Endothelial cell of umbilical vein (primary cell): ENCODE results near the gene DDX24. TPM values are rescaled to one million over a fixed set of nuclear protein-coding genes. Genes with fewer than 3 reads are reported as not detected.

Experiments used
- BruUV-seq: library from RNA; stranded (reverse); fragments of 400-500 nt; replicated peaks from 2 replicates; lab custom pipeline; 2021; lab: Mats Ljungman, UMichigan
- CTCF ChIA-PET: fragments of 300-600, 350-600 bp; sonication (Branson Sonifier 250); formaldehyde crosslinking; loops from one replicate; lab custom pipeline; 2021; ENCODE audit warnings: antibody characterized with exemption, inconsistent platforms; lab: Charles Lee
- POLR2A ChIA-PET: fragments of 300-600, 350-600 bp; sonication (Branson Sonifier 250); formaldehyde crosslinking; loops from one replicate; lab custom pipeline; 2021; ENCODE audit warnings: antibody characterized with exemption, inconsistent platforms; lab: Charles Lee
- DNase-seq: peaks from one replicate; pipeline ENCODE4 v3.0.0-alpha.2; 2011; ENCODE audit warnings: low read depth, low spot score
- FAIRE-seq: peaks from 2 replicates; lab custom pipeline; 2011; peaks lifted over from hg19 to GRCh38; lab: Jason Lieb, UNC
- H2AFZ ChIP-seq: 2 replicates; pipeline ENCODE4 v1.6.0; 2012; ENCODE audit warnings: low read depth, low read length, control low read depth, inconsistent platforms
- H3K27ac ChIP-seq: 2 replicates; pipeline ENCODE4 v1.5.1; 2011; ENCODE audit warnings: low read depth, mild to moderate bottlenecking, control low read depth, low read length, moderate library complexity; ENCODE audit not compliant: insufficient read depth
- H3K27me3 ChIP-seq, 2 experiments: 2 replicates each; pipeline versions ENCODE4 v1.6.0 to v1.6.1; 2011; ENCODE audit warnings: low read length in 2 of 2, mixed read lengths in 1 of 2; ENCODE audit not compliant: control insufficient read depth in 2 of 2, insufficient read depth in 2 of 2
- H3K36me3 ChIP-seq, 2 experiments: 2 replicates in 1 of 2; 3 replicates in 1 of 2; pipeline ENCODE4 v1.5.1; 2011; ENCODE audit warnings: low read length in 2 of 2, mild to moderate bottlenecking in 1 of 2, moderate library complexity in 1 of 2; ENCODE audit not compliant: control insufficient read depth in 2 of 2, insufficient read depth in 2 of 2; ENCODE audit errors: extremely low read depth in 1 of 2
- H3K4me1 ChIP-seq: 3 replicates; pipeline ENCODE4 v1.5.1; 2011; ENCODE audit warnings: mild to moderate bottlenecking, low read length; ENCODE audit not compliant: control insufficient read depth, insufficient read depth; ENCODE audit errors: extremely low read depth
- H3K4me2 ChIP-seq: 2 replicates; pipeline ENCODE4 v1.6.1; 2011; ENCODE audit warnings: low read length, control low read depth, mixed read lengths; ENCODE audit not compliant: insufficient read depth
- H3K4me3 ChIP-seq, 3 experiments: fragments of 200-600 bp in 1 of 3; sonication (generic), shearing (Covaris generic) in 1 of 3; replicated peaks in 1 of 3; 2 replicates each; pipeline ENCODE4 v1.5.1; 2011 to 2016; ENCODE audit warnings: control low read depth in 3 of 3, low read length in 3 of 3, mild to moderate bottlenecking in 2 of 3, inconsistent platforms in 1 of 3, low read depth in 1 of 3, moderate library complexity in 1 of 3; ENCODE audit not compliant: insufficient read depth in 1 of 3
- H3K79me2 ChIP-seq: 2 replicates; pipeline ENCODE4 v1.6.0; 2012; ENCODE audit warnings: low read length, inconsistent platforms; ENCODE audit not compliant: control insufficient read depth, insufficient read depth
- H3K9ac ChIP-seq: replicated peaks from 2 replicates; pipeline ENCODE3; 2011; ENCODE audit warnings: low read length, control low read depth; ENCODE audit not compliant: insufficient read depth; ENCODE audit errors: extremely low read depth
- H3K9me1 ChIP-seq: replicated peaks from 3 replicates; pipeline ENCODE4 v1.6.0; 2011; ENCODE audit warnings: mild to moderate bottlenecking, low read length; ENCODE audit not compliant: control insufficient read depth, insufficient read depth; ENCODE audit errors: extremely low read depth
- H3K9me3 ChIP-seq: replicated peaks from 2 replicates; pipeline ENCODE4 v1.5.1; 2012; ENCODE audit warnings: low read length, inconsistent platforms; ENCODE audit not compliant: control insufficient read depth, insufficient read depth
- H4K20me1 ChIP-seq: replicated peaks from 2 replicates; pipeline ENCODE3; 2011; ENCODE audit warnings: mild to moderate bottlenecking, low read length; ENCODE audit not compliant: control insufficient read depth, insufficient read depth; ENCODE audit errors: extremely low read depth
- CTCF ChIP-seq, 2 donors: IDR thresholded peaks; 1 replicate in 1 of 2; 2 replicates in 1 of 2; pipeline ENCODE4 v1.5.1; 2011; ENCODE audit warnings: low read length in 2 of 2, mild to moderate bottlenecking in 2 of 2, moderate library complexity in 2 of 2, control low read depth in 1 of 2, inconsistent platforms in 1 of 2, low read depth in 1 of 2; ENCODE audit not compliant: insufficient read depth in 1 of 2; ENCODE audit errors: extremely low read depth in 1 of 2
- EZH2 ChIP-seq: IDR thresholded peaks from 2 replicates; pipeline ENCODE4 v1.6.1; 2012; ENCODE audit warnings: borderline replicate concordance, low read depth, mild to moderate bottlenecking, moderate library complexity, low read length, inconsistent platforms; ENCODE audit not compliant: severe bottlenecking
- GATA2 ChIP-seq: IDR thresholded peaks from 2 replicates; pipeline ENCODE4 v1.7.0; 2011; ENCODE audit warnings: low read depth, mild to moderate bottlenecking, moderate library complexity, mixed read lengths, low read length; ENCODE audit not compliant: insufficient read length, insufficient read depth
- JUN ChIP-seq: IDR thresholded peaks from 2 replicates; pipeline ENCODE4 v1.6.1; 2011; ENCODE audit warnings: borderline replicate concordance, low read depth; ENCODE audit not compliant: insufficient read length, insufficient read depth
- MAX ChIP-seq: IDR thresholded peaks from 2 replicates; pipeline ENCODE4 v1.6.1; 2011; ENCODE audit not compliant: insufficient read depth, insufficient read length
- POLR2A ChIP-seq: IDR thresholded peaks from 2 replicates; pipeline ENCODE4 v1.6.1; 2012; ENCODE audit warnings: low read depth, mild to moderate bottlenecking, control low read depth, low read length
- dilution Hi-C: fragments of 300-500 bp; cut with MboI; formaldehyde crosslinking; loops from one replicate; pipeline ENCODE4 v1.15.0; 2019; ENCODE audit warnings: low sequenced_read_pairs; ENCODE audit not compliant: extremely low pct_ligation_motif_present
- intact Hi-C: fragments of 100-400 bp; cut with micrococcal nuclease; formaldehyde crosslinking; loops from one replicate; pipeline ENCODE4 v1.10.0; 2022
- polyA plus RNA-seq, 4 experiments: library from polyadenylated mRNA; depleted of rRNA in 3 of 4; stranded (reverse) in 3 of 4; unstranded in 1 of 4; fragments of >200 nt; gene quantifications; 2 replicates each; pipeline versions ENCODE4 v1.2.1 to v1.2.3, GENCODE V29; 2011 to 2012; ENCODE audit warnings: missing spikeins in 1 of 4
- total RNA-seq: library from RNA; stranded (reverse); gene quantifications from 2 replicates; pipeline ENCODE4 v1.2.3, GENCODE V29; 2021

Gene DDX24
- total and polyA plus RNA-seq, 2 donors (not counting 3 experiments of a cell fraction or from before 2014, with no cell fraction given) = 88.3 to 141 TPM

GRCh38 chr14:94027566-94028449 lies 53.2 kb downstream of the DDX24 start:
- CTCF ChIA-PET = interaction anchor here (0.9 to 2.7 kb wide), 8 partner anchors 9 to 148 kb away, joined by 3 to 30 read pairs (median 10); partner anchors contain the start of gene IFI27L2
- H3K27ac ChIP-seq = no peak overlapping the region
- H3K4me1 ChIP-seq = peaks cover 10% of the 10 kb centered on the region
- H3K9me1 ChIP-seq = no peaks in the 10 kb centered on the region
- FAIRE-seq (no peak), DNase-seq (no peak)
- intact Hi-C loops = loop anchor here (2.0 kb wide), 1 partner anchor 153 kb away; no protein-coding TSS in a partner anchor
- H3K79me2 ChIP-seq = no peaks in the 10 kb centered on the region
- no peak overlapping the region for H3K4me3 ChIP-seq
- no peak overlapping the region for H3K9ac ChIP-seq
- no peak overlapping the region for H3K4me2 ChIP-seq
- no peaks in the 10 kb centered on the region for H3K36me3 ChIP-seq
- dilution Hi-C loops = no loop called here
- BruUV-seq = no TSS peak
- POLR2A ChIA-PET = no interaction called here
- TF ChIP-seq JUN = no peak
- TF ChIP-seq CTCF (IDR thresholded peaks at IDR 0.05; ENCODE audit: extremely low read depth in 1 of 2, insufficient read depth in 1 of 2, low read depth in 1 of 2, low read length in 2 of 2) = no peak
- no peak for TF ChIP-seq GATA2
- no peak for TF ChIP-seq MAX
- TF ChIP-seq EZH2 = no peak
- TF ChIP-seq POLR2A = no peak
- no peaks in the 10 kb centered on the region for H4K20me1 ChIP-seq
- no peaks in the 10 kb centered on the region for H3K9me3 ChIP-seq
- H3K27me3 ChIP-seq = no peaks in the 10 kb centered on the region
- H2AFZ ChIP-seq = no peak overlapping the region
